Measurements from ENCODE around the gene RPTOR. TPM values are rescaled to one million over a fixed set of nuclear protein-coding genes. Genes with fewer than 3 reads are reported as not detected.

RPTOR gene
- total RNA-seq, 2 experiments from 2014 or later, result 88.9 to 91.8 TPM

- Mint-ChIP-seq H3K27ac (peak overlapping the region; percentile 32), H3K36me3 (ENCODE audit: low read depth) (peaks cover 21% of the 10 kb centered on the region), H3K4me1 (peaks cover 9% of the 10 kb centered on the region), H3K9me3 (no peaks in the 10 kb centered on the region), H3K27me3 (no peaks in the 10 kb centered on the region), H3K4me3 (no peak overlapping the region)
- no peak for DNase-seq
- ChIA-PET POLR2A (interaction anchor here (2.3 kb wide), 1 partner anchor 14 kb away, joined by 11 read pairs; no protein-coding TSS in a partner anchor), CTCF (no interaction called here)
These were observed 407.7 kb downstream of the RPTOR start for GRCh38 chr17:80952291-80952690.

GRCh38 chr17:80953471-80954315 is 409.1 kb downstream of the RPTOR start:
- Mint-ChIP-seq H3K9me3 (no peaks in the 10 kb centered on the region), H3K4me3 (no peak overlapping the region), H3K27me3 (no peaks in the 10 kb centered on the region), H3K4me1 (peaks cover 9% of the 10 kb centered on the region), H3K27ac (no peak overlapping the region), H3K36me3 (ENCODE audit: low read depth) (peaks cover 16% of the 10 kb centered on the region)
- POLR2A ChIA-PET, result no interaction called here
- DNase-seq, result no peak
- CTCF ChIA-PET, result no interaction called here

GRCh38 chr17:80955078-80955477 is 410.4 kb downstream of the RPTOR start:
- DNase-seq, result no peak
- no peaks in the 10 kb centered on the region for H3K27me3 Mint-ChIP-seq
- H3K9me3 Mint-ChIP-seq, result no peaks in the 10 kb centered on the region
- peaks cover 9% of the 10 kb centered on the region for H3K4me1 Mint-ChIP-seq
- H3K36me3 Mint-ChIP-seq (ENCODE audit: low read depth), result peaks cover 16% of the 10 kb centered on the region
- POLR2A ChIA-PET, result no interaction called here
- H3K27ac Mint-ChIP-seq, result no peak overlapping the region
- CTCF ChIA-PET, result no interaction called here
- no peak overlapping the region for H3K4me3 Mint-ChIP-seq

- H3K4me3 Mint-ChIP-seq, result no peak overlapping the region
- H3K4me1 Mint-ChIP-seq, result peaks cover 7% of the 10 kb centered on the region
- peaks cover 13% of the 10 kb centered on the region for H3K36me3 Mint-ChIP-seq (ENCODE audit: low read depth)
- no peaks in the 10 kb centered on the region for H3K27me3 Mint-ChIP-seq
- CTCF ChIA-PET, result no interaction called here
- no peaks in the 10 kb centered on the region for H3K9me3 Mint-ChIP-seq
- H3K27ac Mint-ChIP-seq, result peak overlapping the region; percentile 35
- DNase-seq, result no peak
- POLR2A ChIA-PET, result no interaction called here
These were observed 411.1 kb downstream of the RPTOR start for GRCh38 chr17:80955671-80956280.

- no peaks in the 10 kb centered on the region for H3K9me3 Mint-ChIP-seq
- H3K4me3 Mint-ChIP-seq, result no peak overlapping the region
- no peak overlapping the region for H3K27ac Mint-ChIP-seq
- H3K27me3 Mint-ChIP-seq, result no peaks in the 10 kb centered on the region
- H3K4me1 Mint-ChIP-seq, result peaks cover 3% of the 10 kb centered on the region
- ChIA-PET CTCF (no interaction called here), POLR2A (interaction anchor here (1.2 to 1.8 kb wide), 2 partner anchors 18 to 501 kb away, joined by 3 to 5 read pairs; no protein-coding TSS in a partner anchor)
- DNase-seq, result no peak
- peaks cover 13% of the 10 kb centered on the region for H3K36me3 Mint-ChIP-seq (ENCODE audit: low read depth)
These were observed 411.9 kb downstream of the RPTOR start for GRCh38 chr17:80956321-80957190.

GRCh38 chr17:80957461-80957941 is 412.9 kb downstream of the RPTOR start:
- H3K4me1 Mint-ChIP-seq, result no peaks in the 10 kb centered on the region
- no peaks in the 10 kb centered on the region for H3K27me3 Mint-ChIP-seq
- H3K9me3 Mint-ChIP-seq, result no peaks in the 10 kb centered on the region
- POLR2A ChIA-PET, result interaction anchor here (1.2 to 1.8 kb wide), 2 partner anchors 19 to 502 kb away, joined by 3 to 5 read pairs; no protein-coding TSS in a partner anchor
- no peak overlapping the region for H3K27ac Mint-ChIP-seq
- no peak overlapping the region for H3K4me3 Mint-ChIP-seq
- CTCF ChIA-PET, result interaction anchor here (0.7 kb wide), 1 partner anchor 41 kb away, joined by 6 read pairs; no protein-coding TSS in a partner anchor
- no peak for DNase-seq
- H3K36me3 Mint-ChIP-seq (ENCODE audit: low read depth), result peaks cover 8% of the 10 kb centered on the region

GRCh38 chr17:80959330-80960036 is 414.8 kb downstream of the RPTOR start:
- POLR2A ChIA-PET, result no interaction called here
- Mint-ChIP-seq H3K4me1 (no peaks in the 10 kb centered on the region), H3K36me3 (ENCODE audit: low read depth) (peaks cover 4% of the 10 kb centered on the region), H3K27me3 (no peaks in the 10 kb centered on the region), H3K27ac (no peak overlapping the region), H3K4me3 (no peak overlapping the region), H3K9me3 (no peaks in the 10 kb centered on the region)
- CTCF ChIA-PET, result no interaction called here
- no peak for DNase-seq

- Mint-ChIP-seq H3K27ac (no peak overlapping the region), H3K4me3 (no peak overlapping the region), H3K9me3 (no peaks in the 10 kb centered on the region), H3K36me3 (ENCODE audit: low read depth) (peaks cover 8% of the 10 kb centered on the region), H3K27me3 (no peaks in the 10 kb centered on the region), H3K4me1 (no peaks in the 10 kb centered on the region)
- DNase-seq, result no peak
- ChIA-PET POLR2A (no interaction called here), CTCF (no interaction called here)
These were observed 415.6 kb downstream of the RPTOR start for GRCh38 chr17:80960037-80960796.

- POLR2A ChIA-PET, result no interaction called here
- Mint-ChIP-seq H3K4me3 (no peak overlapping the region), H3K9me3 (no peaks in the 10 kb centered on the region), H3K36me3 (ENCODE audit: low read depth) (peaks cover 12% of the 10 kb centered on the region), H3K4me1 (no peaks in the 10 kb centered on the region), H3K27ac (no peak overlapping the region), H3K27me3 (no peaks in the 10 kb centered on the region)
- CTCF ChIA-PET, result no interaction called here
- no peak for DNase-seq
These were observed 416.3 kb downstream of the RPTOR start for GRCh38 chr17:80960797-80961452.

GRCh38 chr17:80961541-80962330 is 417.1 kb downstream of the RPTOR start:
- no peak for DNase-seq
- H3K27me3 Mint-ChIP-seq, result no peaks in the 10 kb centered on the region
- ChIA-PET POLR2A (no interaction called here), CTCF (no interaction called here)
- no peak overlapping the region for H3K4me3 Mint-ChIP-seq
- H3K9me3 Mint-ChIP-seq, result no peaks in the 10 kb centered on the region
- no peak overlapping the region for H3K27ac Mint-ChIP-seq
- peaks cover 12% of the 10 kb centered on the region for H3K36me3 Mint-ChIP-seq (ENCODE audit: low read depth)
- H3K4me1 Mint-ChIP-seq, result no peaks in the 10 kb centered on the region

Data from activated CD4-positive, alpha-beta memory T cell treated with anti-CD3 and anti-CD28 coated beads, Interleukin-2, amount 10 ng/mL, durations not matched to agents 7 days and 5 days (primary cell).